HepG2 (cell line): ENCODE data around the gene MRPS7. TPM values are rescaled to one million over a fixed set of nuclear protein-coding genes. Genes with fewer than 3 reads are reported as not detected.

Experiments
- AGO2 ChIP-seq: fragments of 200-400 bp; formaldehyde crosslinking; optimal IDR thresholded peaks from 2 replicates; pipeline ENCODE3; 2017; ENCODE audit warnings: mild to moderate bottlenecking, low read depth, low read length, moderate library complexity
- PHB2 ChIP-seq: fragments of 450-650 bp; IDR thresholded peaks from 2 replicates; pipeline ENCODE4 v1.6.1; 2018; ENCODE audit not compliant: partially characterized antibody
- RFX5 ChIP-seq: IDR thresholded peaks from 2 replicates; pipeline ENCODE4 v1.6.1; 2011; ENCODE audit warnings: low read depth, low read length, improper control_type of control experiment
- RORA ChIP-seq: sonication (generic); formaldehyde crosslinking; IDR thresholded peaks from 2 replicates; pipeline ENCODE4 v1.5.0; 2020; ENCODE audit warnings: mild to moderate bottlenecking, missing genetic modification reagents, moderate library complexity
- SIN3A ChIP-seq: IDR thresholded peaks from 2 replicates; pipeline ENCODE4 v1.6.1; 2011; ENCODE audit warnings: low read depth, mild to moderate bottlenecking, control low read depth, low read length, borderline replicate concordance
- YEATS2 ChIP-seq: sonication (generic); formaldehyde crosslinking; IDR thresholded peaks from 2 replicates; pipeline ENCODE4 v1.4.0; 2020; ENCODE audit warnings: missing genetic modification reagents, borderline replicate concordance
- ZBTB42 ChIP-seq: sonication (generic); formaldehyde crosslinking; IDR thresholded peaks from 2 replicates; pipeline ENCODE4 v1.5.0; 2020; ENCODE audit warnings: mild to moderate bottlenecking, missing genetic modification reagents
- ZC3H13 ChIP-seq: sonication (generic); formaldehyde crosslinking; IDR thresholded peaks from 2 replicates; pipeline ENCODE4 v1.8.1; 2023; ENCODE audit warnings: mild to moderate bottlenecking, missing genetic modification reagents, moderate library complexity
- ZNF10 ChIP-seq: sonication (generic); formaldehyde crosslinking; IDR thresholded peaks from 2 replicates; pipeline ENCODE4 v1.4.0; 2020; ENCODE audit warnings: mild to moderate bottlenecking, low read depth, missing genetic modification reagents, borderline replicate concordance
- ZNF20 ChIP-seq: sonication (generic); formaldehyde crosslinking; IDR thresholded peaks from 2 replicates; pipeline ENCODE4 v1.4.0; 2020; ENCODE audit warnings: mild to moderate bottlenecking, moderate library complexity, missing genetic modification reagents
- ZNF839 ChIP-seq: sonication (generic); formaldehyde crosslinking; IDR thresholded peaks from 2 replicates; pipeline ENCODE4 v1.4.0; 2020; ENCODE audit warnings: missing genetic modification reagents, mild to moderate bottlenecking, borderline replicate concordance
- polyA plus RNA-seq, 8 experiments: library from polyadenylated mRNA; depleted of rRNA in 3 of 8; stranded (reverse) in 7 of 8; unstranded in 1 of 8; fragments of >200 nt; fragmentation: Illumina TruSeq in 4 of 8; extraction: Trizol in 4 of 8; gene quantifications; 2 replicates each; pipeline versions ENCODE4 v1.2.1 to v1.2.3, GENCODE V29; 2011 to 2016; ENCODE audit warnings: low read depth in 4 of 8, missing spikeins in 1 of 8, mixed read lengths in 1 of 8; ENCODE audit not compliant: insufficient read depth in 1 of 8
- total RNA-seq, 5 experiments: library from RNA; depleted of rRNA; stranded (reverse); fragments of >200 nt; fragmentation: Illumina TruSeq; extraction: Trizol; gene quantifications; 2 replicates each; pipeline ENCODE4 v1.2.3, GENCODE V29; 2016; ENCODE audit warnings: low read depth in 1 of 5
- TF ChIP-seq, protein P1 (sequence below): sonication (generic); formaldehyde crosslinking; IDR thresholded peaks from 2 replicates; pipeline ENCODE4 v1.8.1; 2023; ENCODE audit warnings: mild to moderate bottlenecking, missing genetic modification reagents, borderline replicate concordance
- TF ChIP-seq, protein P2 (sequence below): IDR thresholded peaks from 2 replicates; pipeline ENCODE4 v1.6.1; 2016; ENCODE audit warnings: control low read depth
- TF ChIP-seq, protein P3 (sequence below): sonication (generic); formaldehyde crosslinking; IDR thresholded peaks from 2 replicates; pipeline ENCODE4 v1.5.0; 2020; ENCODE audit warnings: mild to moderate bottlenecking, missing genetic modification reagents
- TF ChIP-seq, protein P4 (sequence below): sonication (generic); formaldehyde crosslinking; IDR thresholded peaks from 2 replicates; pipeline ENCODE4 v1.9.0; 2021; ENCODE audit warnings: missing genetic modification reagents, mild to moderate bottlenecking, borderline replicate concordance
- TF ChIP-seq, protein P5 (sequence below): sonication (generic); formaldehyde crosslinking; IDR thresholded peaks from 2 replicates; pipeline ENCODE4 v1.4.0; 2020; ENCODE audit warnings: missing genetic modification reagents, mild to moderate bottlenecking, borderline replicate concordance
- TF ChIP-seq, protein P6 (sequence below): sonication (generic); formaldehyde crosslinking; IDR thresholded peaks from 2 replicates; pipeline ENCODE4 v1.5.0; 2020; ENCODE audit warnings: mild to moderate bottlenecking, missing genetic modification reagents, borderline replicate concordance

MRPS7 gene
- total and polyA plus RNA-seq, 2 of the 13 experiments (the other 11 are each of a cell fraction or from before 2014, with no cell fraction given): 97.0 to 162 TPM

DNA sequence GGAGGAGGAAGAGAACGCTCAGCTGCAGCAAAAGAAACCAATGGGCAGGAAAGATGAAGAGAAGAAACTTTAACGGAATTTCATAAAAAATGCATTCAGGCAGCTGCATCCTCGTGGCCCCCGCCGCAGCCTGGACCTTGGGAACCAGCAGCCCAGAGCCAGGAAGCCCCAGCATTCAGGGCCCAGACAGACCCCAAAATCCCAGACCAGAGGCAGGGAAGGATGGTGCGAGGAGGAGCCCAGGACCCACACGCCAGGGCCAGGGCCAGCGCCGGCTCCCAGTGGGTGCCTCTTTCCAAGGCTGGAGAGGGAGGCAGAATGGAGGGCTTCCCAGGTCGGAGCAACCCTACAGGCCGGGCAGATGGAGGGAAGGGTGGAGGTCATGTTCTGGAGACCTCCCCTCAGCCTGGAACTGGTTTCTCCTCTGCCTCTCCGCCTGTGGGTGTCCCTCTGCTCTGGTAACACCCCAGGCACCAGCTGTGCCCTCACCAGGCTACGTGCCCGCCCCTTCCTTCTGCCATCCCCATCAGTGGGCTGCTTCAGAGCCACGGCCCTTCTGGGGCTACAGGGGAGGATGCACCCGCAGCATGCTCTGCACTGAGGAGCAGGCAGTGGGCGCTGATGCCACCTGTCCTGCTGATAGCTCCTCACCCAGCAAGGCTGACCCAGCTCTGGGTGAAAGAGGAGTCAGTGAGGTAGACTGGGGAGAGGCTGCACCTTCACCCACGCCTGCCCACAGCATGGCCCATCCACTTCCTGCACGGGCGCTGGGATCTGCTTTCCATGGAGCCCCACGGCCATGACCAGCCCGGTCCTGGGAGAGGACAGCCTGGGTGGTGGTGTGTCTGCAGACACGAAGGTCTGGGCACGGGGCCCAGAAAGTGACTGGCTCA, 10.5 kb downstream of the MRPS7 start (continued):
- no peak for TF ChIP-seq ZNF10 (CRISPR knock-in tag)
- TF ChIP-seq YEATS2 (CRISPR knock-in tag): no peak
- TF ChIP-seq, protein P1, sequence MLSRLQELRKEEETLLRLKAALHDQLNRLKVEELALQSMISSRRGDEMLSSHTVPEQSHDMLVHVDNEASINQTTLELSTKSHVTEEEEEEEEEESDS: no peak
- peak; percentile 94 for TF ChIP-seq ZC3H13 (CRISPR knock-in tag)
- peak; percentile 11; the same call in 1 of the 2 replicates for TF ChIP-seq ZNF839
- no peak for TF ChIP-seq PHB2
- TF ChIP-seq ZNF20: no peak
- no peak for TF ChIP-seq RFX5
- TF ChIP-seq, protein P2, sequence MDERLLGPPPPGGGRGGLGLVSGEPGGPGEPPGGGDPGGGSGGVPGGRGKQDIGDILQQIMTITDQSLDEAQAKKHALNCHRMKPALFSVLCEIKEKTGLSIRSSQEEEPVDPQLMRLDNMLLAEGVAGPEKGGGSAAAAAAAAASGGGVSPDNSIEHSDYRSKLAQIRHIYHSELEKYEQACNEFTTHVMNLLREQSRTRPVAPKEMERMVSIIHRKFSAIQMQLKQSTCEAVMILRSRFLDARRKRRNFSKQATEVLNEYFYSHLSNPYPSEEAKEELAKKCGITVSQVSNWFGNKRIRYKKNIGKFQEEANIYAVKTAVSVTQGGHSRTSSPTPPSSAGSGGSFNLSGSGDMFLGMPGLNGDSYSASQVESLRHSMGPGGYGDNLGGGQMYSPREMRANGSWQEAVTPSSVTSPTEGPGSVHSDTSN (CRISPR knock-in tag): no peak
- TF ChIP-seq, protein P3, sequence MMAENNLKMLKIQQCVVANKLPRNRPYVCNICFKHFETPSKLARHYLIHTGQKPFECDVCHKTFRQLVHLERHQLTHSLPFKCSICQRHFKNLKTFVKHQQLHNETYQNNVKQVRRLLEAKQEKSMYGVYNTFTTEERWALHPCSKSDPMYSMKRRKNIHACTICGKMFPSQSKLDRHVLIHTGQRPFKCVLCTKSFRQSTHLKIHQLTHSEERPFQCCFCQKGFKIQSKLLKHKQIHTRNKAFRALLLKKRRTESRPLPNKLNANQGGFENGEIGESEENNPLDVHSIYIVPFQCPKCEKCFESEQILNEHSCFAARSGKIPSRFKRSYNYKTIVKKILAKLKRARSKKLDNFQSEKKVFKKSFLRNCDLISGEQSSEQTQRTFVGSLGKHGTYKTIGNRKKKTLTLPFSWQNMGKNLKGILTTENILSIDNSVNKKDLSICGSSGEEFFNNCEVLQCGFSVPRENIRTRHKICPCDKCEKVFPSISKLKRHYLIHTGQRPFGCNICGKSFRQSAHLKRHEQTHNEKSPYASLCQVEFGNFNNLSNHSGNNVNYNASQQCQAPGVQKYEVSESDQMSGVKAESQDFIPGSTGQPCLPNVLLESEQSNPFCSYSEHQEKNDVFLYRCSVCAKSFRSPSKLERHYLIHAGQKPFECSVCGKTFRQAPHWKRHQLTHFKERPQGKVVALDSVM (CRISPR knock-in tag): no peak
- TF ChIP-seq, protein P4, sequence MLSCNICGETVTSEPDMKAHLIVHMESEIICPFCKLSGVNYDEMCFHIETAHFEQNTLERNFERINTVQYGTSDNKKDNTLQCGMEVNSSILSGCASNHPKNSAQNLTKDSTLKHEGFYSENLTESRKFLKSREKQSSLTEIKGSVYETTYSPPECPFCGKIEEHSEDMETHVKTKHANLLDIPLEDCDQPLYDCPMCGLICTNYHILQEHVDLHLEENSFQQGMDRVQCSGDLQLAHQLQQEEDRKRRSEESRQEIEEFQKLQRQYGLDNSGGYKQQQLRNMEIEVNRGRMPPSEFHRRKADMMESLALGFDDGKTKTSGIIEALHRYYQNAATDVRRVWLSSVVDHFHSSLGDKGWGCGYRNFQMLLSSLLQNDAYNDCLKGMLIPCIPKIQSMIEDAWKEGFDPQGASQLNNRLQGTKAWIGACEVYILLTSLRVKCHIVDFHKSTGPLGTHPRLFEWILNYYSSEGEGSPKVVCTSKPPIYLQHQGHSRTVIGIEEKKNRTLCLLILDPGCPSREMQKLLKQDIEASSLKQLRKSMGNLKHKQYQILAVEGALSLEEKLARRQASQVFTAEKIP (CRISPR knock-in tag): no peak
- TF ChIP-seq, protein P5, sequence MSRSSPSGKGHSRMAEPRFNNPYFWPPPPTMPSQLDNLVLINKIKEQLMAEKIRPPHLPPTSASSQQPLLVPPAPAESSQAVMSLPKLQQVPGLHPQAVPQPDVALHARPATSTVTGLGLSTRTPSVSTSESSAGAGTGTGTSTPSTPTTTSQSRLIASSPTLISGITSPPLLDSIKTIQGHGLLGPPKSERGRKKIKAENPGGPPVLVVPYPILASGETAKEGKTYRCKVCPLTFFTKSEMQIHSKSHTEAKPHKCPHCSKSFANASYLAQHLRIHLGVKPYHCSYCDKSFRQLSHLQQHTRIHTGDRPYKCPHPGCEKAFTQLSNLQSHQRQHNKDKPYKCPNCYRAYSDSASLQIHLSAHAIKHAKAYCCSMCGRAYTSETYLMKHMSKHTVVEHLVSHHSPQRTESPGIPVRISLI (CRISPR knock-in tag): no peak
- no peak for TF ChIP-seq RORA (CRISPR knock-in tag)
- TF ChIP-seq AGO2: peak; percentile 81
- no peak for TF ChIP-seq SIN3A
- no peak for TF ChIP-seq ZBTB42
- TF ChIP-seq, protein P6, sequence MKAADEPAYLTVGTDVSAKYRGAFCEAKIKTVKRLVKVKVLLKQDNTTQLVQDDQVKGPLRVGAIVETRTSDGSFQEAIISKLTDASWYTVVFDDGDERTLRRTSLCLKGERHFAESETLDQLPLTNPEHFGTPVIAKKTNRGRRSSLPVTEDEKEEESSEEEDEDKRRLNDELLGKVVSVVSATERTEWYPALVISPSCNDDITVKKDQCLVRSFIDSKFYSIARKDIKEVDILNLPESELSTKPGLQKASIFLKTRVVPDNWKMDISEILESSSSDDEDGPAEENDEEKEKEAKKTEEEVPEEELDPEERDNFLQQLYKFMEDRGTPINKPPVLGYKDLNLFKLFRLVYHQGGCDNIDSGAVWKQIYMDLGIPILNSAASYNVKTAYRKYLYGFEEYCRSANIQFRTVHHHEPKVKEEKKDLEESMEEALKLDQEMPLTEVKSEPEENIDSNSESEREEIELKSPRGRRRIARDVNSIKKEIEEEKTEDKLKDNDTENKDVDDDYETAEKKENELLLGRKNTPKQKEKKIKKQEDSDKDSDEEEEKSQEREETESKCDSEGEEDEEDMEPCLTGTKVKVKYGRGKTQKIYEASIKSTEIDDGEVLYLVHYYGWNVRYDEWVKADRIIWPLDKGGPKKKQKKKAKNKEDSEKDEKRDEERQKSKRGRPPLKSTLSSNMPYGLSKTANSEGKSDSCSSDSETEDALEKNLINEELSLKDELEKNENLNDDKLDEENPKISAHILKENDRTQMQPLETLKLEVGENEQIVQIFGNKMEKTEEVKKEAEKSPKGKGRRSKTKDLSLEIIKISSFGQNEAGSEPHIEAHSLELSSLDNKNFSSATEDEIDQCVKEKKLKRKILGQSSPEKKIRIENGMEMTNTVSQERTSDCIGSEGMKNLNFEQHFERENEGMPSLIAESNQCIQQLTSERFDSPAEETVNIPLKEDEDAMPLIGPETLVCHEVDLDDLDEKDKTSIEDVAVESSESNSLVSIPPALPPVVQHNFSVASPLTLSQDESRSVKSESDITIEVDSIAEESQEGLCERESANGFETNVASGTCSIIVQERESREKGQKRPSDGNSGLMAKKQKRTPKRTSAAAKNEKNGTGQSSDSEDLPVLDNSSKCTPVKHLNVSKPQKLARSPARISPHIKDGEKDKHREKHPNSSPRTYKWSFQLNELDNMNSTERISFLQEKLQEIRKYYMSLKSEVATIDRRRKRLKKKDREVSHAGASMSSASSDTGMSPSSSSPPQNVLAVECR: no peak
